Endodermal cell (in vitro differentiated cells): ENCODE results near the gene STOX2. TPM values are rescaled to one million over a fixed set of nuclear protein-coding genes. Genes with fewer than 3 reads are reported as not detected.

ENCODE experiments used
- DNase-seq: peaks from one replicate; pipeline ENCODE4 v3.0.0-alpha.2; 2017
- H3K27ac ChIP-seq: 2 replicates; pipeline ENCODE4 v1.5.1; 2013; ENCODE audit warnings: mild to moderate bottlenecking, low read depth, low read length, moderate library complexity
- H3K27me3 ChIP-seq: 2 replicates; pipeline ENCODE4 v1.6.1; 2013; ENCODE audit warnings: mild to moderate bottlenecking, low read length, moderate library complexity; ENCODE audit not compliant: insufficient read depth, control insufficient read depth, poor library complexity, severe bottlenecking
- H3K36me3 ChIP-seq: 2 replicates; pipeline ENCODE4 v1.7.0; 2013; ENCODE audit warnings: mild to moderate bottlenecking, low read length, moderate library complexity; ENCODE audit not compliant: control insufficient read depth, insufficient read depth
- H3K4me1 ChIP-seq: one replicate; pipeline ENCODE4 v1.7.0; 2013; ENCODE audit warnings: low read length; ENCODE audit not compliant: control insufficient read depth, insufficient read depth
- H3K4me3 ChIP-seq: 2 replicates; pipeline ENCODE4 v1.5.1; 2013; ENCODE audit warnings: mild to moderate bottlenecking, low read length, moderate library complexity
- H3K9ac ChIP-seq: 2 replicates; pipeline ENCODE4 v1.6.1; 2013; ENCODE audit warnings: mild to moderate bottlenecking, low read length, moderate library complexity; ENCODE audit not compliant: poor library complexity, severe bottlenecking; ENCODE audit errors: extremely low read depth
- H3K9me3 ChIP-seq: 2 replicates; pipeline ENCODE4 v1.6.1; 2013; ENCODE audit warnings: mild to moderate bottlenecking, low read length, moderate library complexity; ENCODE audit not compliant: control insufficient read depth
- H3K27ac Mint-ChIP-seq: 2 replicates; pipeline ENCODE4 v1.8.0; 2020; ENCODE audit warnings: mixed read lengths
- H3K27me3 Mint-ChIP-seq: 2 replicates; pipeline ENCODE4 v1.8.0; 2021; ENCODE audit warnings: mild to moderate bottlenecking, mixed read lengths; ENCODE audit not compliant: insufficient read depth
- H3K36me3 Mint-ChIP-seq: 2 replicates; pipeline ENCODE4 v1.8.0; 2020; ENCODE audit warnings: low read depth, mixed read lengths
- H3K4me1 Mint-ChIP-seq: 2 replicates; pipeline ENCODE4 v1.8.0; 2020; ENCODE audit warnings: mixed read lengths
- H3K4me3 Mint-ChIP-seq: 2 replicates; pipeline ENCODE4 v1.8.0; 2020; ENCODE audit warnings: mild to moderate bottlenecking, moderate library complexity, mixed read lengths
- H3K9me3 Mint-ChIP-seq: 2 replicates; pipeline ENCODE4 v1.8.0; 2020; ENCODE audit warnings: mild to moderate bottlenecking, mixed read lengths
- WGBS, 2 experiments: methylation state at CpG; one replicate each; pipeline versions ENCODE4 v1.1.5 to v1.1.7; 2013; ENCODE audit warnings: missing lambda C conversion rate in 2 of 2, mixed read lengths in 1 of 2; ENCODE audit not compliant: insufficient coverage in 1 of 2, insufficient read length in 1 of 2; 5-methylcytosine and 5-hydroxymethylcytosine counted together
- total RNA-seq, 2 donors: library from RNA; stranded (reverse); fragmentation: NEBNext Ultra II Directional in 1 of 2; extraction: Animal tissue kit (Norgen Biotek cat#: 25700) in 1 of 2; gene quantifications; 2 replicates in 1 of 2; 3 replicates in 1 of 2; pipeline ENCODE4 v1.2.1, GENCODE V29; 2021
- TF ChIP-seq, protein P1 (sequence below): fragments of 200-600 bp; sonication (generic); conservative IDR thresholded peaks from 2 replicates; pipeline ENCODE4 v1.5.0; 2021; ENCODE audit warnings: antibody characterized with exemption, mild to moderate bottlenecking

The STOX2 gene
- total RNA-seq, 2 donors from 2014 or later = 8.5 to 13.1 TPM

GRCh38 chr4:183960046-183960420 is 54.9 kb downstream of the STOX2 start:
- WGBS, 2 experiments = 20 to 55% methylated on average over 5 to 8 of the region's 8 CpGs
- H3K9me3 Mint-ChIP-seq = no peaks in the 10 kb centered on the region

GRCh38 chr4:183960962-183961541 is 55.9 kb downstream of the STOX2 start:
- peak overlapping the region; percentile 96 for H3K27ac ChIP-seq
- no peaks in the 10 kb centered on the region for H3K9me3 ChIP-seq
- peaks cover 20% of the 10 kb centered on the region for H3K4me1 Mint-ChIP-seq
- H3K4me1 ChIP-seq = peaks cover 14% of the 10 kb centered on the region
- H3K27me3 Mint-ChIP-seq = no peaks in the 10 kb centered on the region
- no peaks in the 10 kb centered on the region for H3K36me3 Mint-ChIP-seq
- H3K36me3 ChIP-seq = no peaks in the 10 kb centered on the region
- no peaks in the 10 kb centered on the region for H3K27me3 ChIP-seq
- WGBS, 2 experiments = 60 to 71% methylated on average over 5 to 12 of the region's 12 CpGs
- no peak overlapping the region for H3K4me3 Mint-ChIP-seq
- H3K4me3 ChIP-seq = no peak overlapping the region
- DNase-seq = peak; percentile 70
- TF ChIP-seq, protein P1, sequence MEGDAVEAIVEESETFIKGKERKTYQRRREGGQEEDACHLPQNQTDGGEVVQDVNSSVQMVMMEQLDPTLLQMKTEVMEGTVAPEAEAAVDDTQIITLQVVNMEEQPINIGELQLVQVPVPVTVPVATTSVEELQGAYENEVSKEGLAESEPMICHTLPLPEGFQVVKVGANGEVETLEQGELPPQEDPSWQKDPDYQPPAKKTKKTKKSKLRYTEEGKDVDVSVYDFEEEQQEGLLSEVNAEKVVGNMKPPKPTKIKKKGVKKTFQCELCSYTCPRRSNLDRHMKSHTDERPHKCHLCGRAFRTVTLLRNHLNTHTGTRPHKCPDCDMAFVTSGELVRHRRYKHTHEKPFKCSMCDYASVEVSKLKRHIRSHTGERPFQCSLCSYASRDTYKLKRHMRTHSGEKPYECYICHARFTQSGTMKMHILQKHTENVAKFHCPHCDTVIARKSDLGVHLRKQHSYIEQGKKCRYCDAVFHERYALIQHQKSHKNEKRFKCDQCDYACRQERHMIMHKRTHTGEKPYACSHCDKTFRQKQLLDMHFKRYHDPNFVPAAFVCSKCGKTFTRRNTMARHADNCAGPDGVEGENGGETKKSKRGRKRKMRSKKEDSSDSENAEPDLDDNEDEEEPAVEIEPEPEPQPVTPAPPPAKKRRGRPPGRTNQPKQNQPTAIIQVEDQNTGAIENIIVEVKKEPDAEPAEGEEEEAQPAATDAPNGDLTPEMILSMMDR = no peak
- no peaks in the 10 kb centered on the region for H3K9me3 Mint-ChIP-seq
- no peak overlapping the region for H3K9ac ChIP-seq
- H3K27ac Mint-ChIP-seq = no peak overlapping the region

More at GRCh38 chr4:183960046-183960420, 54.9 kb downstream of the STOX2 start:
- peaks cover 25% of the 10 kb centered on the region for H3K4me1 Mint-ChIP-seq
- no peaks in the 10 kb centered on the region for H3K9me3 ChIP-seq
- H3K27me3 Mint-ChIP-seq = no peaks in the 10 kb centered on the region
- H3K36me3 ChIP-seq = no peaks in the 10 kb centered on the region
- H3K27ac ChIP-seq = peak overlapping the region; percentile 96
- H3K4me3 Mint-ChIP-seq = no peak overlapping the region
- no peaks in the 10 kb centered on the region for H3K36me3 Mint-ChIP-seq
- H3K27me3 ChIP-seq = no peaks in the 10 kb centered on the region
- TF ChIP-seq, protein P1 = no peak
- peak; percentile 86 for DNase-seq
- H3K4me1 ChIP-seq = peaks cover 14% of the 10 kb centered on the region
- no peak overlapping the region for H3K27ac Mint-ChIP-seq
- no peak overlapping the region for H3K4me3 ChIP-seq
- H3K9ac ChIP-seq = no peak overlapping the region

DNA sequence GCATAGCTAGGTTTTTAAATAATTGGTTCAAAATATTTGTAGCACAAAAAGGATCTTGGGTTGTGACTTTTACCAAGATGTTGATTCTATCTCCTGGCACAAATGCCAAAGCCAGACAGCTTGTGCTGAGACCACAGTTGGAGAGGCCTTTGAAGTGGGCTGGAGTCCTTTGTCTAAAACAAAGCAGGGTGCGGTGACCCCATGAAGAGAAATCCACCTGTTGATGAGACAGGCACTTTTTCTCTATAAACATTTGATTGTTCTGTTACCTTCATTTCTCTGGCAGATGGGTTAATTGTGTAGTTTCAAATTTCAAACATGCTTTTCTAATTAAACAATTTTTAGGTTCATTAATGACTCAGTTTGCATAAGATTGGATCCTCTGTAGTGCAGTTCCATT is 56.7 kb downstream of the STOX2 start:
- DNase-seq = peak; percentile 65
- Mint-ChIP-seq H3K27me3 (no peaks in the 10 kb centered on the region), H3K4me1 (peaks cover 16% of the 10 kb centered on the region), H3K27ac (no peak overlapping the region), H3K4me3 (no peak overlapping the region), H3K9me3 (no peaks in the 10 kb centered on the region), H3K36me3 (no peaks in the 10 kb centered on the region)
- H3K27ac ChIP-seq = peak overlapping the region; percentile 7
- peaks cover 14% of the 10 kb centered on the region for H3K4me1 ChIP-seq
- WGBS, 2 experiments = 43 to 47% methylated on average over 1 of the region's 1 CpG
- TF ChIP-seq, protein P1 = no peak
- no peak overlapping the region for H3K9ac ChIP-seq
- no peaks in the 10 kb centered on the region for H3K36me3 ChIP-seq
- peak overlapping the region; percentile 3 for H3K4me3 ChIP-seq
- no peaks in the 10 kb centered on the region for H3K9me3 ChIP-seq
- no peaks in the 10 kb centered on the region for H3K27me3 ChIP-seq
